SU-DHL-6 (cell line): ENCODE measurements around the gene GNG5.

Experiments used
- H2AFZ ChIP-seq: fragments of 200-600 bp; sonication (generic); 2 replicates; pipeline ENCODE4 v1.6.1; 2014; ENCODE audit warnings: low read depth, mild to moderate bottlenecking, moderate library complexity, mixed read lengths, antibody characterized with exemption, low read length; ENCODE audit not compliant: severe bottlenecking
- H3F3A ChIP-seq: fragments of 200-600 bp; shearing (Covaris generic); 2 replicates; pipeline ENCODE4 v1.6.0; 2016; ENCODE audit warnings: antibody characterized with exemption, mild to moderate bottlenecking; ENCODE audit not compliant: insufficient read depth
- H3K27ac ChIP-seq: fragments of 200-600 bp; sonication (generic); 2 replicates; pipeline ENCODE4 v1.5.1; 2016; ENCODE audit warnings: low read depth, mild to moderate bottlenecking, low read length, moderate library complexity, mixed read lengths
- H3K27me3 ChIP-seq: fragments of 200-600 bp; sonication (generic), shearing (Covaris generic); 2 replicates; pipeline ENCODE4 v1.6.0; 2014; ENCODE audit warnings: mild to moderate bottlenecking, low read length
- H3K36me3 ChIP-seq: fragments of 200-600 bp; sonication (generic); 2 replicates; pipeline ENCODE4 v1.6.1; 2014; ENCODE audit warnings: mild to moderate bottlenecking, low read length, mixed read lengths
- H3K4me2 ChIP-seq: fragments of 300-600, 200-600 bp; shearing (Covaris generic), sonication (generic); 2 replicates; pipeline ENCODE4 v1.6.0; 2014; ENCODE audit warnings: low read length, low read depth, mild to moderate bottlenecking; ENCODE audit not compliant: poor library complexity, severe bottlenecking
- H3K4me3 ChIP-seq: fragments of 200-600 bp; sonication (generic); 2 replicates; pipeline ENCODE4 v1.5.1; 2014; ENCODE audit warnings: antibody characterized with exemption, low read length, mild to moderate bottlenecking, mixed read lengths; ENCODE audit not compliant: insufficient read depth, poor library complexity, severe bottlenecking
- H3K79me2 ChIP-seq: fragments of 200-600 bp; sonication (generic); 2 replicates; pipeline ENCODE4 v1.6.1; 2014; ENCODE audit warnings: mild to moderate bottlenecking, low read length, moderate library complexity; ENCODE audit not compliant: insufficient read depth
- H3K9ac ChIP-seq: fragments of 200-600 bp; sonication (generic); 2 replicates; pipeline ENCODE4 v1.7.0; 2014; ENCODE audit warnings: mild to moderate bottlenecking, low read length
- H3K9me2 ChIP-seq: fragments of 200-600 bp; sonication (generic); replicated peaks from 2 replicates; pipeline ENCODE4 v1.6.1; 2014; ENCODE audit warnings: low read length; ENCODE audit not compliant: insufficient read depth
- H3K9me3 ChIP-seq: fragments of 200-600 bp; sonication (generic); 2 replicates; pipeline ENCODE4 v1.6.1; 2014; ENCODE audit warnings: low read length, mixed read lengths; ENCODE audit not compliant: insufficient read depth
- H4K20me1 ChIP-seq: fragments of 200-600 bp; sonication (generic); 2 replicates; pipeline ENCODE4 v1.6.1; 2014; ENCODE audit warnings: low read depth, mild to moderate bottlenecking, antibody characterized with exemption, low read length, moderate library complexity, mixed read lengths
- EZH2phosphoT487 ChIP-seq: fragments of 200-600 bp; sonication (generic), shearing (Covaris generic); conservative IDR thresholded peaks from 2 replicates; pipeline ENCODE4 v1.6.1; 2018; ENCODE audit warnings: mild to moderate bottlenecking, antibody characterized with exemption, low read length, moderate library complexity, mixed read lengths
- TF ChIP-seq, protein P1 (sequence below): fragments of 200-600 bp; sonication (generic); IDR thresholded peaks from one replicate; pipeline ENCODE4 v1.5.1; 2017; ENCODE audit warnings: antibody characterized with exemption, mild to moderate bottlenecking, low read length, moderate library complexity; ENCODE audit not compliant: insufficient read depth, poor library complexity, severe bottlenecking

Gene GNG5

DNA sequence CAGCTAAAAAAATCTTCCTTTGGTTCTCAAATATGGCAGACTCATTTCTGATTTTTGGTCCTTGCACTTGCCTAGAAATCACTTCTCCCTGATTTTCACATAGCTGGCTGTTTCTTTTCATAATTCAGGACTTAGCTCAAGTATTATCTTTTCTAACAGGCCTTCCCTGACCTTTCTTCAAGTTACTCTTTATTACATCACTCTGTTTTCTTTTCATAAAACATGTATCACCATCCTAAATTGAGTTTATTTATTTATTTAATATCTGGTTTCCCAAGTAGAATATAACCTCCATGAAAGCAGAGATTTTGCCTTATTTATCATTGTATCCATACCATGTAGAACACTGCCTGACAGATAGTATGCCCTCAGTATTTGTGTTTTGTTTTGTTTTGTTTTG, 18.2 kb upstream of the GNG5 start:
- Histone ChIP-seq H3K9me2 (no peaks in the 10 kb centered on the region), H3K27me3 (no peaks in the 10 kb centered on the region), H3F3A (no peaks in the 10 kb centered on the region), H3K9ac (no peak overlapping the region), H3K36me3 (no peaks in the 10 kb centered on the region), H3K4me2 (no peak overlapping the region), H3K9me3 (no peaks in the 10 kb centered on the region), H3K27ac (no peak overlapping the region), H3K4me3 (no peak overlapping the region), H4K20me1 (no peaks in the 10 kb centered on the region), H3K79me2 (no peaks in the 10 kb centered on the region), H2AFZ (no peak overlapping the region)
- no peak for TF ChIP-seq EZH2phosphoT487
- TF ChIP-seq, protein P1, sequence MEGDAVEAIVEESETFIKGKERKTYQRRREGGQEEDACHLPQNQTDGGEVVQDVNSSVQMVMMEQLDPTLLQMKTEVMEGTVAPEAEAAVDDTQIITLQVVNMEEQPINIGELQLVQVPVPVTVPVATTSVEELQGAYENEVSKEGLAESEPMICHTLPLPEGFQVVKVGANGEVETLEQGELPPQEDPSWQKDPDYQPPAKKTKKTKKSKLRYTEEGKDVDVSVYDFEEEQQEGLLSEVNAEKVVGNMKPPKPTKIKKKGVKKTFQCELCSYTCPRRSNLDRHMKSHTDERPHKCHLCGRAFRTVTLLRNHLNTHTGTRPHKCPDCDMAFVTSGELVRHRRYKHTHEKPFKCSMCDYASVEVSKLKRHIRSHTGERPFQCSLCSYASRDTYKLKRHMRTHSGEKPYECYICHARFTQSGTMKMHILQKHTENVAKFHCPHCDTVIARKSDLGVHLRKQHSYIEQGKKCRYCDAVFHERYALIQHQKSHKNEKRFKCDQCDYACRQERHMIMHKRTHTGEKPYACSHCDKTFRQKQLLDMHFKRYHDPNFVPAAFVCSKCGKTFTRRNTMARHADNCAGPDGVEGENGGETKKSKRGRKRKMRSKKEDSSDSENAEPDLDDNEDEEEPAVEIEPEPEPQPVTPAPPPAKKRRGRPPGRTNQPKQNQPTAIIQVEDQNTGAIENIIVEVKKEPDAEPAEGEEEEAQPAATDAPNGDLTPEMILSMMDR, result no peak

DNA sequence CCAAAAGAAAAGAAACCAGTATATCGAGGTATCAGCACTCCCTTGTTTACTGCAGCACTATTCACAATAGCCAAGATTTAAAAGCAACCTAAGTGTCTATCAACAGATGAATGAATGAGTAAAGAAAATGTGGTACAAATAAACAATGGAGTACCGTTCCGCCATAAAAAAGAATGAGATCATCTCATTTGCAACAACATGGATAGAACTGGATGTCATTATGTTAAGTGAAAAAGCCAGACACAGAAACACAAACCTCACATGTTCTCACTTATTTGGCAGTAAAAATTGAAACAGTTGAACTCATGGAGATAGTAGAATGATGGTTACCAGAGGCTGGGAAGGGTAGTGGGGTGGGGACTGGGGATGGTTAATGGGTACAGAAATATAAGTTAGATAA, 4.3 kb upstream of the GNG5 start:
- Histone ChIP-seq H2AFZ (no peak overlapping the region), H3K4me2 (no peak overlapping the region), H3K9me2 (no peaks in the 10 kb centered on the region), H3F3A (peaks cover 7% of the 10 kb centered on the region; the same call in 1 of the 2 replicates), H3K79me2 (no peaks in the 10 kb centered on the region; the same call in 1 of the 2 replicates), H3K4me3 (no peak overlapping the region), H3K9ac (no peak overlapping the region), H3K27ac (no peak overlapping the region), H3K36me3 (0 out of 2 replicates have a peak, but pooled peaks cover 3% of the 10 kb centered on the region), H4K20me1 (no peaks in the 10 kb centered on the region), H3K9me3 (no peaks in the 10 kb centered on the region), H3K27me3 (no peaks in the 10 kb centered on the region)
- no peak for TF ChIP-seq EZH2phosphoT487
- TF ChIP-seq, protein P1, result no peak

DNA sequence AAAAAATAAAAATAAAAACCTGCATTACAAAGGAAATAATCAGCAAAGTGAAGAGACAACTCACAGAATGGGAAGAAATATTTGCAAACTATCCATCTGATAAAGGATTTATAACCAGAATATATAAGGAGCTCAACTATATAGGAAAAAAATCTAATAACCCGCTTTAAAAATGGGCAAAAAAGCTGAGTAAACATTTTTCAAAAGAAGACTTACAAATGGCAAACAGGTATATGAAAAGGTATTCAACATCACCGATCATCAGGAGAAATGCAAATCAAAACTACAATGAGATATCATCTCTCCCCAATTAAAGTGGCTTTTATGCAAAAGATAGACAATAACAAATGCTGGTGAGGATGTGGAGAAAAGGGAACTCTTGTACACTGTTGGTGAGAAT, 3.8 kb upstream of the GNG5 start:
- Histone ChIP-seq H3K9me3 (no peaks in the 10 kb centered on the region), H3K4me2 (no peak overlapping the region), H3K27ac (no peak overlapping the region), H3K9ac (no peak overlapping the region), H3F3A (peaks cover 5% of the 10 kb centered on the region; the same call in 1 of the 2 replicates), H3K27me3 (no peaks in the 10 kb centered on the region), H3K9me2 (no peaks in the 10 kb centered on the region), H4K20me1 (no peaks in the 10 kb centered on the region), H3K4me3 (no peak overlapping the region), H2AFZ (no peak overlapping the region), H3K79me2 (peaks cover 5% of the 10 kb centered on the region), H3K36me3 (0 out of 2 replicates have a peak, but pooled peaks cover 3% of the 10 kb centered on the region)
- no peak for TF ChIP-seq EZH2phosphoT487
- TF ChIP-seq, protein P1, result no peak

DNA sequence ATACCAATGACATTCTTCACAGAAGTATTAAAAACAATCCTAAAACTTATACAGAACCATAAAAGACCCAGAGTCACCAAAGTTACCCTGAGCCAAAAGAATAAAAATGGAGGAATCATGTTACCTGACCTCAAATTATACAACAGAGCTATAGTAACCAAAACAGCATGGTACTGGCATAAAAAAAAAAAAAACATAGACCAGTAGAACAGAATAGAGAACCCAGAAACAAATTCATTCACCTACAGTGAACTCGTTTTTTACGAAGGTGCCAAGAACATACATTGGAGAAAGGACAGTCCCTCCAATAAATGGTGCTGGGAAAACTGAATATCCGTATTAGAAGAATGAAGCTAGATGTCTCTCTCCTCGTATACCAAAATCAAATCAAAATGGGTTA, 2.6 kb upstream of the GNG5 start:
- Histone ChIP-seq H3F3A (peaks cover 5% of the 10 kb centered on the region; the same call in 1 of the 2 replicates), H4K20me1 (peaks cover 4% of the 10 kb centered on the region; the same call in 1 of the 2 replicates), H3K4me3 (no peak overlapping the region), H3K9me3 (no peaks in the 10 kb centered on the region), H2AFZ (no peak overlapping the region), H3K27me3 (no peaks in the 10 kb centered on the region), H3K27ac (no peak overlapping the region), H3K9me2 (no peaks in the 10 kb centered on the region), H3K4me2 (no peak overlapping the region), H3K79me2 (peaks cover 16% of the 10 kb centered on the region), H3K36me3 (0 out of 2 replicates have a peak, but pooled peaks cover 3% of the 10 kb centered on the region), H3K9ac (no peak overlapping the region)
- TF ChIP-seq, protein P1, result no peak
- no peak for TF ChIP-seq EZH2phosphoT487
